ENCODE results near the gene NUP85. TPM values are rescaled to one million over a fixed set of nuclear protein-coding genes. Genes with fewer than 3 reads are reported as not detected.
A peak's percentile ranks its signal among the peaks of the same experiment; 100 is the strongest.
"Not testable (repeated sequence)": the region's sequence is repeated elsewhere in the genome, so short reads cannot be mapped to it uniquely, and the experiment has no call there.

Gene NUP85
- polyA plus RNA-seq, 1 donor from 2014 or later: 84.1 TPM

DNA sequence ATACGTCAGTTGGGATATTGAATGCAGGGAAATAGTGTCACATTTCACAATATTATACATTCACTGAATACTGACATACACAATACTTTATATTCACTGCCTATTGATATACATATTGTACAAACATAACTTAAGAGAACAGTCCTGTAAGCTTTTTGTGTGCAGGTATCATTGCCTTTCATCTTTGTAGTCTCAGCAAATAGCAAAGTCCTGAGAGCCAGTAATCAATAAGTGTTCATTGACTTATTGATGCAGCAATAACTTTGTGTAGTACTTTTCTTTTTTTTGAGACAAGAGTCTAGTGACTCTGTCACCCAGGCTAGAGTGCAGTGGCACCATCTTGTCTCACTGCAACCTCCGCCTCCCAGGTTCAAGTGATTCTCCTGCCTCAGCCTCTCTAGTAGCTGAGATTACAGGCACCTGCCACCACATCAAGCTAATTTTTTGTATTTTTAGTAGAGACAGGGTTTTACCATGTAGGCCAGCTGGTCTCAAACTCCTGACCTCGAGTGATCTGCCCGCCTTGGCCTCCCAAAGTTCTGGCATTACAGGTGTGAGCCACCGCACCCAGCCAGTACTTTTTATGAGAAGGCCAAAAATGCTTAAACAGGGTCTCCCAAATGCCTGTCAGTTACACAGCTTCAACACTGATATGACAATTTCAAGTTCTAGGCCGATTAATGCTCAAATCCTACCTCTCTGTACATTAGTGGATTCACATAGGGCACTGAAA lies 5.4 kb upstream of the NUP85 start:
- Histone ChIP-seq H4K20me1 (ENCODE audit: insufficient read depth) (no peaks in the 10 kb centered on the region), H3K9me2 (ENCODE audit: insufficient read depth, low read length) (no peaks in the 10 kb centered on the region), H3K9ac (ENCODE audit: low read length) (no peak overlapping the region), H3K4me2 (ENCODE audit: low read length) (no peak overlapping the region), H3K27ac (ENCODE audit: low read length) (no peak overlapping the region), H3K79me2 (replicated peaks; ENCODE audit: insufficient read depth, low read length) (no peaks in the 10 kb centered on the region), H2AFZ (ENCODE audit: low read depth, low read length) (no peak overlapping the region), H3F3A (ENCODE audit: insufficient read depth, low read length, poor library complexity, severe bottlenecking) (no peaks in the 10 kb centered on the region), H3K27me3 (ENCODE audit: insufficient read depth, low read depth, low read length) (no peaks in the 10 kb centered on the region), H3K9me3 (ENCODE audit: low read length) (no peaks in the 10 kb centered on the region), H3K4me3 (ENCODE audit: low read length) (no peak overlapping the region), H3K36me3 (ENCODE audit: insufficient read depth, low read length) (no peaks in the 10 kb centered on the region)
- TF ChIP-seq, protein P1, sequence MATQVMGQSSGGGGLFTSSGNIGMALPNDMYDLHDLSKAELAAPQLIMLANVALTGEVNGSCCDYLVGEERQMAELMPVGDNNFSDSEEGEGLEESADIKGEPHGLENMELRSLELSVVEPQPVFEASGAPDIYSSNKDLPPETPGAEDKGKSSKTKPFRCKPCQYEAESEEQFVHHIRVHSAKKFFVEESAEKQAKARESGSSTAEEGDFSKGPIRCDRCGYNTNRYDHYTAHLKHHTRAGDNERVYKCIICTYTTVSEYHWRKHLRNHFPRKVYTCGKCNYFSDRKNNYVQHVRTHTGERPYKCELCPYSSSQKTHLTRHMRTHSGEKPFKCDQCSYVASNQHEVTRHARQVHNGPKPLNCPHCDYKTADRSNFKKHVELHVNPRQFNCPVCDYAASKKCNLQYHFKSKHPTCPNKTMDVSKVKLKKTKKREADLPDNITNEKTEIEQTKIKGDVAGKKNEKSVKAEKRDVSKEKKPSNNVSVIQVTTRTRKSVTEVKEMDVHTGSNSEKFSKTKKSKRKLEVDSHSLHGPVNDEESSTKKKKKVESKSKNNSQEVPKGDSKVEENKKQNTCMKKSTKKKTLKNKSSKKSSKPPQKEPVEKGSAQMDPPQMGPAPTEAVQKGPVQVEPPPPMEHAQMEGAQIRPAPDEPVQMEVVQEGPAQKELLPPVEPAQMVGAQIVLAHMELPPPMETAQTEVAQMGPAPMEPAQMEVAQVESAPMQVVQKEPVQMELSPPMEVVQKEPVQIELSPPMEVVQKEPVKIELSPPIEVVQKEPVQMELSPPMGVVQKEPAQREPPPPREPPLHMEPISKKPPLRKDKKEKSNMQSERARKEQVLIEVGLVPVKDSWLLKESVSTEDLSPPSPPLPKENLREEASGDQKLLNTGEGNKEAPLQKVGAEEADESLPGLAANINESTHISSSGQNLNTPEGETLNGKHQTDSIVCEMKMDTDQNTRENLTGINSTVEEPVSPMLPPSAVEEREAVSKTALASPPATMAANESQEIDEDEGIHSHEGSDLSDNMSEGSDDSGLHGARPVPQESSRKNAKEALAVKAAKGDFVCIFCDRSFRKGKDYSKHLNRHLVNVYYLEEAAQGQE (IDR thresholded peaks at IDR 0.05; ENCODE audit: borderline replicate concordance): no peak
- no peak for TF ChIP-seq SMC3 (conservative IDR thresholded peaks at IDR 0.05; ENCODE audit: poor library complexity)
- no peak for TF ChIP-seq POLR2AphosphoS5 (IDR thresholded peaks at IDR 0.05)
- TF ChIP-seq EP300 (conservative IDR thresholded peaks at IDR 0.05; ENCODE audit: poor library complexity, severe bottlenecking): no peak
- no peak for TF ChIP-seq MXI1 (conservative IDR thresholded peaks at IDR 0.05; ENCODE audit: poor library complexity, severe bottlenecking)
- TF ChIP-seq TAF1 (IDR thresholded peaks at IDR 0.05; ENCODE audit: low read depth): no peak
- TF ChIP-seq, protein P2, sequence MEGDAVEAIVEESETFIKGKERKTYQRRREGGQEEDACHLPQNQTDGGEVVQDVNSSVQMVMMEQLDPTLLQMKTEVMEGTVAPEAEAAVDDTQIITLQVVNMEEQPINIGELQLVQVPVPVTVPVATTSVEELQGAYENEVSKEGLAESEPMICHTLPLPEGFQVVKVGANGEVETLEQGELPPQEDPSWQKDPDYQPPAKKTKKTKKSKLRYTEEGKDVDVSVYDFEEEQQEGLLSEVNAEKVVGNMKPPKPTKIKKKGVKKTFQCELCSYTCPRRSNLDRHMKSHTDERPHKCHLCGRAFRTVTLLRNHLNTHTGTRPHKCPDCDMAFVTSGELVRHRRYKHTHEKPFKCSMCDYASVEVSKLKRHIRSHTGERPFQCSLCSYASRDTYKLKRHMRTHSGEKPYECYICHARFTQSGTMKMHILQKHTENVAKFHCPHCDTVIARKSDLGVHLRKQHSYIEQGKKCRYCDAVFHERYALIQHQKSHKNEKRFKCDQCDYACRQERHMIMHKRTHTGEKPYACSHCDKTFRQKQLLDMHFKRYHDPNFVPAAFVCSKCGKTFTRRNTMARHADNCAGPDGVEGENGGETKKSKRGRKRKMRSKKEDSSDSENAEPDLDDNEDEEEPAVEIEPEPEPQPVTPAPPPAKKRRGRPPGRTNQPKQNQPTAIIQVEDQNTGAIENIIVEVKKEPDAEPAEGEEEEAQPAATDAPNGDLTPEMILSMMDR (IDR thresholded peaks at IDR 0.05; ENCODE audit: poor library complexity, severe bottlenecking): no peak
- no peak for TF ChIP-seq EZH2 (IDR thresholded peaks at IDR 0.05; ENCODE audit: borderline replicate concordance, insufficient read depth, low read length, poor library complexity, severe bottlenecking)
- TF ChIP-seq RAD21 (conservative IDR thresholded peaks at IDR 0.05): no peak

DNA sequence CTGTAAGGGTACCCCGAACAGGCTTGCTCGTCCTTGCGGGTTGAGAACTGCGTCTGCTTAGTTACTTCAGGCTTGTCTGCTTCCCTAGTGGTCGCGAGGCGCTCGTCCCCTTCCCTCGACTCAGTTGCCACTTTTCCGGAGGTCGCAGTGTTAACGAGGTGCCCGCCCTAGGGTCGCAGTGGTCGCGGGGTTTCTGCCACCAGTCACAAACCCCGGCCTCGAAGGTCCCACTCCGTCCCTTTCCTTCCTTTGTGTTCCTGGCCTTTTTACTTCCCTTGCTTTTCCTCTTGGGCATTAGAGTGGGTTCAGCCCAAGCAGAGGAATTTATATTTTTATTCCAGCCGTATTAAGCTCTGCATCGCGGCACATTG lies 299 bp downstream of the NUP85 start:
- H3K27me3 ChIP-seq (ENCODE audit: insufficient read depth, low read depth, low read length): no peaks in the 10 kb centered on the region
- peak overlapping the region; percentile 72 for H3K4me3 ChIP-seq (ENCODE audit: low read length)
- peak overlapping the region; percentile 92 for H2AFZ ChIP-seq (ENCODE audit: low read depth, low read length)
- H4K20me1 ChIP-seq (ENCODE audit: insufficient read depth): no peaks in the 10 kb centered on the region
- H3K4me2 ChIP-seq (ENCODE audit: low read length): peak overlapping the region; percentile 60
- no peak for TF ChIP-seq EP300 (conservative IDR thresholded peaks at IDR 0.05; ENCODE audit: poor library complexity, severe bottlenecking)
- TF ChIP-seq MXI1 (conservative IDR thresholded peaks at IDR 0.05; ENCODE audit: poor library complexity, severe bottlenecking): peak; percentile 31
- TF ChIP-seq, protein P2 (IDR thresholded peaks at IDR 0.05; ENCODE audit: poor library complexity, severe bottlenecking): no peak
- no peak for TF ChIP-seq EZH2 (IDR thresholded peaks at IDR 0.05; ENCODE audit: borderline replicate concordance, insufficient read depth, low read length, poor library complexity, severe bottlenecking)
- no peak for TF ChIP-seq TAF1 (IDR thresholded peaks at IDR 0.05; ENCODE audit: low read depth)
- TF ChIP-seq POLR2AphosphoS5 (IDR thresholded peaks at IDR 0.05): no peak
- TF ChIP-seq, protein P1 (IDR thresholded peaks at IDR 0.05; ENCODE audit: borderline replicate concordance): no peak
- TF ChIP-seq RAD21 (conservative IDR thresholded peaks at IDR 0.05): peak; percentile 9
- no peak for TF ChIP-seq SMC3 (conservative IDR thresholded peaks at IDR 0.05; ENCODE audit: poor library complexity)
- peak overlapping the region; percentile 94 for H3K9ac ChIP-seq (ENCODE audit: low read length)
- H3K9me2 ChIP-seq (ENCODE audit: insufficient read depth, low read length): no peaks in the 10 kb centered on the region
- H3K79me2 ChIP-seq (replicated peaks; ENCODE audit: insufficient read depth, low read length): peaks cover 13% of the 10 kb centered on the region
- no peaks in the 10 kb centered on the region for H3K36me3 ChIP-seq (ENCODE audit: insufficient read depth, low read length)
- H3F3A ChIP-seq (ENCODE audit: insufficient read depth, low read length, poor library complexity, severe bottlenecking): no peaks in the 10 kb centered on the region
- peak overlapping the region; percentile 98 for H3K27ac ChIP-seq (ENCODE audit: low read length)
- no peaks in the 10 kb centered on the region for H3K9me3 ChIP-seq (ENCODE audit: low read length)

DNA sequence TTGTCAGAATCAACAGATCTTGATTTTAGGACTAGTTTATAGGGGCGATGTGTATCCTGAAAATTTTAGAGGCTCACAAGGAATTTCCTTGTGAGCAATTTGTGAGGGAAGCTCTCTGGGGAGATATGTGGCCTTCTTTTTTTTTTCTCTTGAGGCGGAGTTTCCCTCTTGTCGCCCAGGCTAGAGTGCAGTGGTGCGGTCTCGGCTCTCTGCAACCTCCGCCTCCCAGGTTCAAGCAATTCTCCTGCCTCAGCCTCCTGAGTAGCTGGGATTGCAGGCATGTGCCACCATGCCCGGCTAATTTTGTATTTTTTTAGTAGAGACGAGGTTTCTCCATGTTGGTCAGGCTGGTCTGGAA lies 1.6 kb downstream of the NUP85 start:
- not testable (repeated sequence) for H3K9ac ChIP-seq (ENCODE audit: low read length); H2AFZ ChIP-seq (ENCODE audit: low read depth, low read length); H3F3A ChIP-seq (ENCODE audit: insufficient read depth, low read length, poor library complexity, severe bottlenecking); H3K27ac ChIP-seq (ENCODE audit: low read length); H3K4me2 ChIP-seq (ENCODE audit: low read length); H3K9me3 ChIP-seq (ENCODE audit: low read length); H3K27me3 ChIP-seq (ENCODE audit: insufficient read depth, low read depth, low read length); H4K20me1 ChIP-seq (ENCODE audit: insufficient read depth); H3K9me2 ChIP-seq (ENCODE audit: insufficient read depth, low read length); H3K36me3 ChIP-seq (ENCODE audit: insufficient read depth, low read length)
- H3K4me3 ChIP-seq (ENCODE audit: low read length): peak overlapping the region; percentile 72
- peaks cover 13% of the 10 kb centered on the region for H3K79me2 ChIP-seq (replicated peaks; ENCODE audit: insufficient read depth, low read length)
